Natural killer cell (primary cell): Measurements from ENCODE around the gene PHLPP1. TPM values are rescaled to one million over a fixed set of nuclear protein-coding genes. Genes with fewer than 3 reads are reported as not detected.

Source experiments
- ATAC-seq, 3 donors: fragments of 150-1000 bp in 2 of 3; fragments of 200-7000 bp in 1 of 3; cut with Tn5 transposase; 1 replicate in 1 of 3; 2 replicates in 2 of 3; pipeline ENCODE4 v1.10.0; 2021; ENCODE audit warnings: mild to moderate bottlenecking in 2 of 3, moderate library complexity in 2 of 3
- DNase-seq, 2 donors: peaks; one replicate each; pipeline versions ENCODE4 v3.0.0 to v3.0.0-alpha.2; 2013 to 2021; ENCODE audit warnings: mixed read lengths in 1 of 2
- H3K27ac ChIP-seq: one replicate; pipeline ENCODE4 v1.5.1; 2013; ENCODE audit warnings: mild to moderate bottlenecking, low read length
- H3K27me3 ChIP-seq: one replicate; pipeline ENCODE4 v1.6.1; 2013; ENCODE audit warnings: low read length; ENCODE audit not compliant: control insufficient read depth, insufficient read depth
- H3K36me3 ChIP-seq: one replicate; pipeline ENCODE4 v1.6.1; 2013; ENCODE audit warnings: low read length; ENCODE audit not compliant: control insufficient read depth, insufficient read depth
- H3K4me1 ChIP-seq: one replicate; pipeline ENCODE4 v1.6.1; 2013; ENCODE audit warnings: low read length; ENCODE audit not compliant: control insufficient read depth, insufficient read depth
- H3K4me3 ChIP-seq: one replicate; pipeline ENCODE4 v1.5.1; 2013; ENCODE audit warnings: low read length
- H3K9me3 ChIP-seq: one replicate; pipeline ENCODE4 v1.6.1; 2013; ENCODE audit warnings: low read length; ENCODE audit not compliant: control insufficient read depth, insufficient read depth
- H3K27ac Mint-ChIP-seq, 2 donors: one replicate each; pipeline ENCODE4 v1.8.0; 2022; ENCODE audit warnings: mild to moderate bottlenecking in 2 of 2, mixed read lengths in 2 of 2, moderate library complexity in 1 of 2
- H3K27me3 Mint-ChIP-seq, 2 donors: one replicate each; pipeline ENCODE4 v1.8.0; 2022; ENCODE audit warnings: low read depth in 2 of 2, mixed read lengths in 2 of 2
- H3K36me3 Mint-ChIP-seq: one replicate; pipeline ENCODE4 v1.8.0; 2022; ENCODE audit warnings: mixed read lengths
- H3K4me1 Mint-ChIP-seq, 2 donors: one replicate each; pipeline ENCODE4 v1.8.0; 2022; ENCODE audit warnings: mixed read lengths in 2 of 2
- H3K4me3 Mint-ChIP-seq: one replicate; pipeline ENCODE4 v1.8.0; 2022; ENCODE audit warnings: mild to moderate bottlenecking, moderate library complexity, mixed read lengths
- H3K9me3 Mint-ChIP-seq, 2 donors: one replicate each; pipeline ENCODE4 v1.8.0; 2022; ENCODE audit warnings: mixed read lengths in 2 of 2
- CTCF ChIP-seq: fragments of 200-600 bp; IDR thresholded peaks from one replicate; pipeline ENCODE4 v1.8.0; 2022; ENCODE audit warnings: antibody characterized with exemption
- WGBS: methylation state at CpG from one replicate; pipeline ENCODE4 v1.1.7; 2013; ENCODE audit warnings: missing lambda C conversion rate; ENCODE audit not compliant: insufficient coverage; 5-methylcytosine and 5-hydroxymethylcytosine counted together
- intact Hi-C: fragments of 100-400 bp; cut with micrococcal nuclease; formaldehyde crosslinking; loops from one replicate; pipeline ENCODE4 v1.14.2; 2022
- total RNA-seq, 4 donors: library from RNA; stranded (reverse); fragments of 120-200 nt in 1 of 4; gene quantifications; one replicate each; pipeline versions ENCODE4 v1.2.3 to v1.2.4, GENCODE V29; 2013 to 2022

The PHLPP1 gene
- total RNA-seq, 3 donors from 2014 or later (not counting 1 experiment from before 2014, with no cell fraction given): 12.1 to 14.8 (median 12.2) TPM

GRCh38 chr18:62771494-62772270, 56.3 kb downstream of the PHLPP1 start:
- DNase-seq (no peak), ATAC-seq (no peak)
- Mint-ChIP-seq H3K4me1 (peaks cover 33 to 35% of the 10 kb centered on the region in 2 donors), H3K4me3 (no peak overlapping the region), H3K27ac (no peak overlapping the region), H3K36me3 (no peaks in the 10 kb centered on the region), H3K9me3 (no peaks in the 10 kb centered on the region), H3K27me3 (no peaks in the 10 kb centered on the region)
- no peak for TF ChIP-seq CTCF
- no peaks in the 10 kb centered on the region for H3K27me3 ChIP-seq
- intact Hi-C loops: no loop called here
- H3K36me3 ChIP-seq: no peaks in the 10 kb centered on the region
- no peak overlapping the region for H3K27ac ChIP-seq
- no peaks in the 10 kb centered on the region for H3K4me1 ChIP-seq
- WGBS: 49% methylated on average over 4 of the region's 4 CpGs
- H3K9me3 ChIP-seq: no peaks in the 10 kb centered on the region
- H3K4me3 ChIP-seq: no peak overlapping the region

- ATAC-seq (no peak), DNase-seq (no peak)
- Mint-ChIP-seq H3K4me1 (peaks cover 20 to 22% of the 10 kb centered on the region in 2 donors), H3K27me3 (no peaks in the 10 kb centered on the region), H3K9me3 (no peaks in the 10 kb centered on the region), H3K36me3 (no peaks in the 10 kb centered on the region), H3K4me3 (no peak overlapping the region), H3K27ac (no peak overlapping the region)
- Histone ChIP-seq H3K4me1 (no peaks in the 10 kb centered on the region), H3K27me3 (no peaks in the 10 kb centered on the region), H3K4me3 (no peak overlapping the region), H3K36me3 (no peaks in the 10 kb centered on the region), H3K27ac (no peak overlapping the region), H3K9me3 (no peaks in the 10 kb centered on the region)
- WGBS: 88% methylated on average over 1 of the region's 2 CpGs
- intact Hi-C loops: no loop called here
- no peak for TF ChIP-seq CTCF
These were observed 57.7 kb downstream of the PHLPP1 start for GRCh38 chr18:62772860-62773584.

GRCh38 chr18:62773691-62774090, 58.4 kb downstream of the PHLPP1 start:
- H3K27ac ChIP-seq: no peak overlapping the region
- no peak overlapping the region for H3K27ac Mint-ChIP-seq
- TF ChIP-seq CTCF: no peak
- H3K9me3 ChIP-seq: no peaks in the 10 kb centered on the region
- H3K4me1 Mint-ChIP-seq: peaks cover 19% of the 10 kb centered on the region in 2 donors
- no peaks in the 10 kb centered on the region for H3K4me1 ChIP-seq
- no peaks in the 10 kb centered on the region for H3K9me3 Mint-ChIP-seq
- no peaks in the 10 kb centered on the region for H3K36me3 ChIP-seq
- H3K27me3 ChIP-seq: no peaks in the 10 kb centered on the region
- no peak overlapping the region for H3K4me3 ChIP-seq
- DNase-seq (no peak), ATAC-seq (no peak)
- no peak overlapping the region for H3K4me3 Mint-ChIP-seq
- H3K27me3 Mint-ChIP-seq: no peaks in the 10 kb centered on the region
- H3K36me3 Mint-ChIP-seq: no peaks in the 10 kb centered on the region
- 93% methylated on average over 2 of the region's 3 CpGs for WGBS
- intact Hi-C loops: no loop called here
